HG03432 (cell line): Measurements from ENCODE around the gene C6orf89.
"Not testable (repeated sequence)": the region's sequence is repeated elsewhere in the genome, so short reads cannot be mapped to it uniquely, and the experiment has no call there.

Experiments
- ATAC-seq: cut with Tn5 transposase; IDR thresholded peaks from one replicate; pipeline ENCODE4 v1.9.1; 2021; ENCODE audit warnings: mild to moderate bottlenecking, moderate library complexity; ENCODE audit not compliant: unreplicated experiment

The C6orf89 gene

DNA sequence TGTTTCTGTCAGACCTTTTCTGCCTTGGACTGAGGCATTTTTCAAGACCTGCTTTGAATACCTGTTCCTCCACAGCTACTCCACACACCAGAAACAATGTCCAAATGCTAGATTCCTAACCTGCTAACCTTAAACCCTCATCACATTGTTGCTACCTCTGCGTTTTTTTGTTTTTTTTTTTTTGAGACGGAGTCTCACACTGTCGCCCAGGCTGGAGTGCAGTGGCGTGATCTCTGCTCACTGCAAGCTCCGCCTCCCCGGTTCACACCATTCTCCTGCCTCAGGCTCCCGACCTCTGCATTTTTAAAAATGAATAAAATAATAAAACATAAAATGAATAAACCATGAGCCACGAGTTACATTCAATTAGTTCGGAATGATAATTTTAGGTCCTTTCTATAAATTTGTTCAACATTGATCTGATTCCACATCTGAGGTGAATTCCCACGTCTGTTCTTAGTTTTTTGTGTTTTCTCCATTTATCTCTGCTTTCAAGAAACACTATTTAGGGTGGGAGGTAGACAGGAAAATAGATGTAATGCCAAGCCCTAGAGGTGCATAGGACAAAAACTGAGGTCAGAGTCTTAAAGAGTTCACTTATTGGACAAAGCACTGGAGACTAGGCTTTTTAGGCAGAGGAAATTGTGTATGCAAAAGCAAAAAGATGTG is 1.3 kb downstream of the C6orf89 start:
- ATAC-seq, result no peak

DNA sequence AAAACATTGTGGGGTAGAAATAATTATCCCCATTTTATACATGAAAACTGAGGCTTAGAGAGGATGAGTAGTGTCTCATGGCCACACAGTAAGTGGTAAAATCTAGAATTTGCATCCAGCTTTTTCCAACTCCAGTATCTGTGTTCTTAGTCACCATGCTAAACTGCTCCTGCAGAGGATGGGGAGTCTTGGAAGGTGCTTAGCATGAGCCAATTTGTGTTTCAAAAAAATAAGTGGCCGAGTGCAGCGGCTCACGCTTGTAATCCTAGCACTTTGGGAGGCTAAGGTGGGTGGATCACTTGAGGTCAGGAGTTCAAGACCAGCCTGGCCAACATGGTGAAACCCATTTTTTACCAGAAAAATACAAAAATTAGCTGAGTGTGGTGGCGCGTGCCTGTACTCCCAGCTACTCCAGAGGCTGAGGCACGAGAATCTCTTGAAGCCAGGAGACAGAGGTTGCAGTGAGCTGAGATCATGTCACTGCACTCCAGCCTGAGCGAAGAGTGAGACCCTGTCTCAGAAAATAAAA is 2.4 kb downstream of the C6orf89 start:
- no peak for ATAC-seq

DNA sequence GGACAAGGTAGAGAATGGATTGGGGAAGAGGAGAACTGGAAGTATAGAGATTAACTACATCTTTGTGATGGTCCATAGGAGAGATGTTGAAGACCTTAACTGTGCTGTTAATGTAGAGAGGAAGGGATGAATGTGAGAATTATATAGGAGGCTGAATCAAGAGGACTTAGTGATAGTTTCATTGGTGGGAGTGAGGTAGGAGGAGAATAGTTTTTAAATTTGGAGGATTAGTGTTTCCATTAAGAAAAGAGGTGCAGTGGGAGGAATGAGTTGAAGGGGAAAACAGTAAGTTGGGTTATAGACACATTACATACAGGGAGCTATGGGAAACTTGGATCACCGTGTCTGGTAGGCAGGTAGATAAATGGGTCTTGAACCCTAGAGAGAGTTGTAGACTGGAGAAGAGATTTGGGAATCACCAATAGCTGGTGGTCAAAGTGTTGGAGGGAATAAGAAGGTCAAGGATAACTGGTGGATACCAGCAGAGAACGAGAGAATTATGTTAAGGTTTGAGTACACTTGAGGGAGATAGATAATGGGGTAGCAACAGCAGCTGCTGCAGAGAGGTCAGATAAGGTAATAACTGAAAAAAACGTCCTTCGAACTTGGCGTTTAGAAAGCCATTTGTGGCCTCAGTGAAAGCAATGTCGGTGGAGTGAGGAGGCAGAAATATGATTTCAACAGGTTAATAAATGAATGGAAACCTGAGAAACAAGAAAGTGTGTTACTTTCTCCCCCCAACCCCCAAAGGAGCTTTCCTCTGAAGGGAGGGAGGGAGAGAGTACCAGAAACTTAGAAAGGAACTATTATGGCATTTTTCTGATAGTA is 3.1 kb downstream of the C6orf89 start:
- no peak for ATAC-seq

DNA sequence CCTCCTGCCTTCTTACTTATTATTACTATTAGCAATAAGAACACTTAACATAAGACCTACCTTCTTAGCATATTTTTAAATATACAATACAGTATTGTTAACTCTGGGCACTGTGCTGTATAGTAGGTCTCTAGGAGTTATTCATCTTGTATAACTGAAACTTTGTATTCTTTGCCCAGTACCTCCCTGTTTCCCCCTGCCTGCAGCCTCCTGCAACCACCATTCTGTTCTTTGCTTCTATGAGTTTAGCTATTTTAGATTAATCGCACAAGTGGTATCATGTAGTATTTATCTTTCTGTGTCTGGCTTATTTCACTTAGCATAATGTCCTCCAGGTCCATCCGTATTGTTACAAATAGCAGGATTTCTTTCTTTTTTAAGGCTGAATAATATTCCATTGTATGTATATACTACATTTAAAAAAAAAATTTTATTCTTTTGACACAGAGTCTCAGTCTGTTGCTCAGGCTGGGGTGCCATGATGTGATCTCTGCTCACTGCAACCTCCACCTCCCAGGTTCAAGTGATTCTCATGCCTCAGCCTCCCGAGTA is 4.4 kb downstream of the C6orf89 start:
- ATAC-seq, result no peak

DNA sequence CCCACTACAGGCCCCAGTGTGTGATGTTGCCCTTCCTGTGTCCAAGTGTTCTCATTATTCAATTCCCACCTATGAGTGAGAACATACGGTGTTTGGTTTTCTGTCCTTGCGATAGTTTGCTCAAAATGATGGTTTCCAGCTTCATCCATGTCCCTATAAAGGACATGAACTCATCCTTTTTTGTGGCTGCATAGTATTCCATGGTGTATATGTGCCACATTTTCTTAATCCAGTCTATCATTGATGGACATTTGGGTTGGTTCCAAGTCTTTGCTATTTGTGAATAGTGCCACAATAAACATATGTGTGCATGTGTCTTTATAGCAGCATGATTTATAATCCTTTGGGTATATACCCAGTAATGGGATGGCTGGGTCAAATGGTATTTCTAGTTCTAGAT is 5.4 kb downstream of the C6orf89 start:
- not testable (repeated sequence) for ATAC-seq

DNA sequence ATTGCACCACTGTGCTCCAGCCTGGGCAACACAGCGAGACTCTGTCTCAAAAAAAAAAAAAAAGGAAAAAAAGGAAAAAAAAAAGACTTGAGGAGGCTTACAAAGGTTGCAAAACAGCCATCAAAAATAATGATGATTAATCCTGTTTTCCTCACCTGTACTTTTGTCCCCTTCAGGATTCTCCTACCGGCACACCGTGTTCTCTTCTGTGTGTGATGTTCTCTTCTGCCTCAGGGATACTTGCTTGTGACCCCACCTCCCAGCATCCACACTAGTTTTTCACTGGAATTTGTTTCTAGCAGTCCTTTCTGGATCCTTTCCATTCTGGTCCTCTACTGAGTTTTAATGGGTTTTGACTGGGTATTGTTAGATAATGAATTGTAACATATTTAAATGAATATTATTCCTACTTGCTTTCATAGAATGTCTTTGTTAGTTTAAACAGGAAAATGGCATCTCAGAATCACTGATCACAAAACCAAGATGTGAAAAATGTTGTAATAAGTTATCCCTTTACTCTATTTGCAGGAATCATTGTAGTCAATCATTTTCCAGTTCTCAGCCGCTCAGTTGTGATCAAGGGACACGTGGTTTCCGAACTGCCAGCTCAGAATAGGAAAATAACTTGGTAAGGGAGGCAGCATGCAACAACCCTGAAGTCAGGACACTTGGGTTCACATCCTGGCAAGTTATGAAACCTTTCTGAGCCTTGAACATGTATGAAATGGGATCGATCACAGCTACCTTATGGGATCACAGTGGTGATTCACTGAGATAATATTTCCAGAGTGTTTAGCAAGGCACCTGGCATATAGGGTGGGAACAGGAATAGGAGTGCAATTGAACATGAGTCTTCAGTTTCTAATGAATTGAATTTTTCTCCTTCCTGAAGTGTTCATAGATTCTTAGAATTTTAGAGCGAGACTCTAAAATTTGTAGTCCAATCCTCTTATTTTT is 8.5 kb downstream of the C6orf89 start:
- no peak for ATAC-seq

DNA sequence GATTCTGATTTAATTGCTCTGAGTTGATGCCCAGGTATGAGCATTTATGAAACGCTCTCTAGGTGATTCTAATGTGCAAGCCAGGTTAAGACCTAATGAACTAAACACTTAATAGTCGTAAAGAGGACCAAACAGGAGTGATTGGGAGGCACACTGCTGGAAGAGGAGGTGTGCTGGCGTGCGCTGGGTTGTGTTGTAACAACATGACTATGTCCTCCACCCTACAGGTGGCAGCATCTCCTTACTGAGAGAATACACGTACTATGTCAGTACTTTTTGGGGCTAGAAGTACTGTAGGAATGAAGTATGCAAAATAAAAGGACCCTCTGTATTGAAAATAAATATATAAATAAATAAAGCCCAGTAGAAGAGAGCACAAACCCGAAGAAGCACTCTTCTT is 11.9 kb downstream of the C6orf89 start:
- ATAC-seq, result no peak

DNA sequence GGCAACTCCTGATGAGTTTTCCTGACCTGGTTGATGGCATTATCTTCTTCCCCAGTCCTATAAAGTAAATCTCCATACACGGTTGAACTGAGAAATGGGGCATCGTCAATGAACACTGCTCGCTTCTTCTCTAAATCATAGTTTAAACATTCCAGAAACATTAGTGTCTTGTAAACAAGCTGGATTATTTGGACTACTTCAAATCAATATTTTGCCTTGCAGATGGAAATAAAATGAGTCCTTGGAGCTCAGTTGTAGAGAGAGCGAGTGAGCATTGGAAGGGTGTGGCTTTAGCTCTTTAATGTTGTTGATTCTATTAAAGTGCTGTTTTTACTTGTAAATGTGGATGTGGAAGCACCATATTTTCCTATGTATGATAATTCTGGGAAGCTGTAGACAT is 18.4 kb downstream of the C6orf89 start:
- no peak for ATAC-seq

DNA sequence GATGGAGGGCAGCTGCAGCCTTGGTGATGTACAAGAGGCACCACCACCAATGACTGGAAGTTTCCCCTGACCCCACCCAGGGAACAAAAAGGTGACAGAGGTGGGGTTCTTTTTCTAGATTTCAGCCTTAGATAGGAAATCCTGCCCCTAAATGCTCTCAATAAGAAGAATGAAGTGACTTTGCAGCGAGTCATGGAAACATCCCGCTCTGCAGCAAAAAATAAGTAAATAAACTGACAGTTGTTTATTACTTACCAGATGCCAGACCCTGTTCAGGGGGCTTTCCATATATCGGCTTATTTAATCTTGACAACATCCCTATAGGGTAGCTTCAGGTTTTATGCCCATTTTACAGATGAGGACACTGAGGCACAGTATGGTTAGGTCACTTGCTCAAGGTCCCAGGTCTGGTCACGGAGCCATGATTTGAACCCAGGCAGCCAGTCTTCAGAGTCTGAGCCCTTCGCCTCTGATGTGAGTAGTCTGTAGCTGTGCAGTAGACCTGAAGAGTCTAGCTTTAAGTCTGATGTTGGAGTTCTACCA is 19.2 kb downstream of the C6orf89 start:
- no peak for ATAC-seq

DNA sequence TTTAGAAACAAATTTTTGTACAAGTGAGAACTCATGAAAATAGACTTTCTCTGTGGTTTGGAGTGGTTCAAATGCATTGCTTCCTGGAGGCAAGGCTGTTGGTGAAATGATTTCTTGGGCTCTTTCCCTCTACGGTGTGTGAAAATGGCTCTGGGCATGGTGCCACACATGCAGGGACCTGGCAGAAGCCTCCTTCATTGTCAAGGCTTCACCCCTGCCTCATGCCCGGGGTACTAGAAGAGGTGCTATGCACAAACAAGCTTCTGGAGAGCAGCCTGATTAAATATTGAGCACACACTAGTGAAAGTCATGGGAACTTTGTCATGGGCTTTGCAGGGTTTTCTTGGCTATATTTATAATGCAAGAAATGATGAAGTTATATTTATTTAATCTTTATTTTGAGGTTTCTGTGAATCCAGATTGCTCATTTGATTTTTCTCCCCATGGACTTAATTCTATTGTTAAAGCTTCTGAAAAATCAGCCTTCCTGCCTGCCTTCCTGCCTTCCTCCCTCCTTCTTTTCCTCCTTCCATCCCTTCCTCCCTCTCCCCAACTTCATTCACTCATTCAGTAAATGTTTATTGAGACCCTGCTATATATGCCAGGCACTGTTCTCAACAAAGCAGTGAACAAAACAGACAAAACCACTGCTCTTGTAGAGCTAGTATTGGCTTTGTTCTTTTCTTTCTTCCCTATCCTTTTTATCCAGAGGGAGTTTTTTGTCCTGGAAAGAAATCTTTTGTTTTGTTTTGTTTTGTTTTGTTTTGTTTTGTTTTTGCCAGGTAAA is 21.0 kb downstream of the C6orf89 start:
- no peak for ATAC-seq

DNA sequence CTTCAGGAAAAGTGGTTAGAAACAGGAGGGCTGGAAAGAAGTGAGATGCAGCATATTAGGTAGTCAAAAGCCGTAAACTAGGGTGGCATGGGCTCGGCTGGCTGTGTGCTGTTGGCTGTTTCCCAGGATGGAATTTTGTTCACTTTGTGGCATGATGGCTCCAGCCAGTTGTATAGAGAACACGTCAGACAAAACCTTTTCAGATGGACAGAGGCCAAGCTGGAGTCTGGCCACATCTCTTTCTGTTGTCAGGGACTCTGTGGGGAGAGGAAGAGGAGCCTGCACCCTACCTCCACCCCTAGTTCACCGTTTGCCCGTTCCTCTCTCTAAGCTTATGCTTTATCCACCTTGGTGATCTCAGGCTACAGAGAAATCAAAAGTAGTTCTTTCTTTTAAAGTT is 22.0 kb downstream of the C6orf89 start:
- ATAC-seq, result no peak

DNA sequence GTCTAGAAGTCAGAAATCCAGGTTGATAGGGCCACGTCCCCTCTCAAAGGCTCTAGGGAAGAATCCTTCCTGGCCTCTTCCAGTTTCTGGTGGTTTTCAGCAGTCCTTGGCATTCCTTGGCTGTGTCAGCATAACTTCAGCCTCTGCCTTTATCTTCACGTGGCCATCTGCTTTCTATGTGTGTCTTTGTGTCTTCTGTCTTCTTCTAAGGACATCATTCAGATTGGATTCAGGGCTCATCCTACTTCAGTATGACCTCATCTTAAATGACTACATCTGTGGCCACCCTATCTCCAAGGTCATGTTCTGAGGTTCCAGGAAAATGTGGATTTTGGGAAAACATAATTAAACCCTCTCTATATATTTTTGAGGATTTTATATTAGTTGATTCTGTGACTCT is 23.0 kb downstream of the C6orf89 start:
- ATAC-seq, result no peak

DNA sequence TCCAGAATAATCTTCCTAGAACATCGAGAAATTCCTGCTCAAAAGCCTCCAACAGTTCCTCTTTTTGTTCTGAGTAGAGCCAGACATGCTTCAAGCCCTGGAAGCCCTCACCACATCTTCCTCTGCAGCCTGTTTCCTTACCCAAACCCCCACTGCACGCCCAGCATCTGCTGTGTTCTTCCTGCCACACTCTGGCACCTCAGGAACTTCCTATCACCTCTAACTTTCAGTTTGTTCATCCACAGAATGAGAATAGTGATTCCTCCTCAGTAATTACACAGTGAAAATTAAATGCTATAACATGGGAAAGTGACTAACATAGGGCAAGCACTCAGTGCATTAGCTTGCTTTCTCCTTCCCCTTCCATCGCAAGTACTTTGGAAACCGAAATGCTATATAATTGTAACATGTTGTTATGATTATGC is 26.3 kb downstream of the C6orf89 start:
- ATAC-seq, result peak; percentile 29

DNA sequence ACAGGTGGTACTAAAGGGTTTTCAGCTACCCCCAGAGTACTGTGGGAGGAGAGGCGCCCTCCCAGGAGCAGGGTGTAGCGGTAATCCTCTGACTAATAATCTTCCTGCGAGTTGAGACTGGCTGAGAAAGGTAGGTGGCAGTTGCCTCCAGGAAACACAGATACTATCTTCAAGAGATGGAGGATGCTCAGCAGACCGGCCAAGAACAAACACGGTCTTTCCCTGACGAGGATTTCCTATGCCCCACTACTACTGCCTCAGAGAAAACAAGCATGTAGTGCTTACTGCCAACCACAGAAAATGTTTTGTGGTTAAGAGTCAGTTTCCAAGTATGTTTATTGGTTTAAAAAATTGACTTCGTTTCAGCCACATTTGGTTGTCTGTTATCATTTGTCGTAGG is 26.8 kb downstream of the C6orf89 start:
- ATAC-seq, result peak; percentile 90

DNA sequence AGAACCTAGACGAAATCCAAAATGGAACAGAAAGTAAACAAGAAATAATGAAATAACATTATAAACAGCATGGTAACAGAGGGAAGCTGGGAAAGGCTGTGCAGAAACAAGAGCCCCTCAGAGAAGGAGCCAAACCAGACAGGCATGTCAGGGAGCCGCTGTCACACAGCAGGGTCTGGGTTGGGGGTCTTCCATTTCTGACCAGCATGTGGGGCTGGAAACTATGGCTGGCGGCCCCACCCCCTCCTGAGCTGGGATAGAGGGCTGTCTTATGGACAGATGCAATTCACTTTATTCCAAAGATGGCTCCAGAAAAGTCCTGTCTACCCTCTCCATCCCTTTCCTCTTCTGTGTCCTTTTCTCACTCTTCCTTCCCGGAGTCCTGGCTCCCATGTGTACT is 27.3 kb downstream of the C6orf89 start:
- no peak for ATAC-seq

DNA sequence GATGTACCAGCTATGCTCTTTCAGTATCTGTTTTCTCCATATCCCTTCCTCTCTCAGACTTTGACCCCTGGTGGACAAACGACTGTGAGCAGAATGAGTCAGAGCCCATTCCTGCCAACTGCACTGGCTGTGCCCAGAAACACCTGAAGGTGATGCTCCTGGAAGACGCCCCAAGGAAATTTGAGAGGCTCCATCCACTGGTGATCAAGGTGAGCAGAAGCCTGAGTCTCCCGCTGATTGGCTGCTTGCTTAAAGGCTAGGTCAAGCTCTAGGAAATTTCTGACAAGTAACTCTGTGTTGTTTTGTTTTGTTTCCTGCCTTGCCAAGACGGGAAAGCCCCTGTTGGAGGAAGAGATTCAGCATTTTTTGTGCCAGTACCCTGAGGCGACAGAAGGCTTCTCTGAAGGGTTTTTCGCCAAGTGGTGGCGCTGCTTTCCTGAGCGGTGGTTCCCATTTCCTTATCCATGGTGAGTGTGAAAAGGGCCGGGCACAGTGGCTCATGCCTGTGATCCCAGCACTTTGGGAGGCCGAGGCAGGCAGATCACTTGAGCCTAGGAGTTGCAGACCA is 28.6 kb downstream of the C6orf89 start:
- no peak for ATAC-seq

DNA sequence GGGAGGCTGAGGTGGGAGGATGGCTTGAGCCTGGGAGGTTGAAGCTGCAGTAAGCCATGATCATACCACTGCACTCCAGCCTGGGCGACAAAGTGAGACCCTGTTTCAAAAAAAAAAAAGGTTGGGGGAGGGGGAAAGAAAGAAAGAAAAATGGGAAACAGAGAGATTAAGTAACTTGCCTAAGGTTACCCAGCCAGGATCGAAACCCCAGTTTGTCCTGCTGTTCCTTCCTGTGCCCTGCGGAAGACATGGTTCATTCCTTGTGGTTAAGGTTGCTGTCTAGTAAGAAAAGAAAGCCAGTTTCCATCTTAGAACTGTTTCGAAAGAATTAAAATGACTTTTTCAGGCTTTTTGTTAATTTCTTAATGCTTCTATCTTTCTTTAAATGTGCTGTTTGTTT is 29.8 kb downstream of the C6orf89 start:
- no peak for ATAC-seq

DNA sequence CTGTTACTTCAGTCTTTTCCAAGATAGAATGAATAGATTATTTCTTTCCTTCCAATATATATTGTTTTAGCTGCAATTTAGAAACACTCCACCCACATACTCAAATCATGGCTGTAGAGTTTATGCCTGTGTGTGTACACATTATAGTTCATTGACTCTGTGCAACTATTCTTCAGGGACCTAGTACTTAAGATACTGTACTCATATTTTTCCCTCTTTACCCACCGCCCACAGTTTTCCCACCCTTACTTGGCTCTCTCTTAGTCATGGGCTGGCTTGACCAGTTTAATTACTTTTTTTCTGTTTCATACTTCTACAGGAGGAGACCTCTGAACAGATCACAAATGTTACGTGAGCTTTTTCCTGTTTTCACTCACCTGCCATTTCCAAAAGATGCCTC is 30.4 kb downstream of the C6orf89 start:
- no peak for ATAC-seq

DNA sequence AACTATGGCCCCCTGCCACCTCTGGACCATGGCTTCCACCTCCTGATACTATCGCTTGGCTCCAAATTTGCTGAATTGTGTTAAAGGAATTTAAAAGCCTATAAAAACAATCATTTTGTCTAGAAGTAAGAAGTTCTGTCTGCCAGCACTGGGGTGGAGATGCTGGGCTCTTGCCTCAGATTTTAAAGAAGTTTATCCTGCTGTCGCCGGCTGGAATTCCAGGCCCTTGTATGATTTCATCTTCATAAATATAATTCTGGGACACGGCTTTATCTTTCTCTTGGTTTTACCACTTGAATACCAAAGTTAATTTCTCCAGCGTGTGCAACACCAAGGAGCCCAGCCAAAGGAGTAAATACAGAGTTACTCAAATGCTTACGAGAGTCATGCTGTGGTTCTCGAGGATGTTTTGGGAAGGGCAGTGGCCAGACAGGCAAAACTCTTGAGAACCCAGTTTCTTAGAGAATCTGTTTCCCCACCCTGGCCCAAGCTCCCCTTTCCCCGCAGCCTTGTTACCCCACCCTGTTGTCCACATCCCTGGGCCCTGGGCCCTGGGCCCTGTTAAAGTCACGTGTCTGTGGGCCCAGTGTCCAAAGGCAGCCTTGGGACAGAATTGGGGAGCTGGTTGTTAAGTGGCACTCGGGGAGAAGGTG is 31.9 kb downstream of the C6orf89 start:
- no peak for ATAC-seq
